NCI-H460 (cell line): Measurements from ENCODE around the gene NOP53. TPM values are rescaled to one million over a fixed set of nuclear protein-coding genes. Genes with fewer than 3 reads are reported as not detected.
"Not testable (repeated sequence)": the region's sequence is repeated elsewhere in the genome, so short reads cannot be mapped to it uniquely, and the experiment has no call there.

Source experiments
- DNase-seq: peaks from one replicate; pipeline ENCODE4 v3.0.0-alpha.2; 2016; ENCODE audit warnings: low read depth; ENCODE audit errors: extremely low read depth
- total RNA-seq: library from RNA; depleted of rRNA; stranded (reverse); fragments of >200 nt; shearing (Covaris generic); gene quantifications from 2 replicates; pipeline ENCODE4 v1.2.3, GENCODE V29; 2014

Gene NOP53
- total RNA-seq, 1 experiment from 2014 or later: 132 TPM

DNA sequence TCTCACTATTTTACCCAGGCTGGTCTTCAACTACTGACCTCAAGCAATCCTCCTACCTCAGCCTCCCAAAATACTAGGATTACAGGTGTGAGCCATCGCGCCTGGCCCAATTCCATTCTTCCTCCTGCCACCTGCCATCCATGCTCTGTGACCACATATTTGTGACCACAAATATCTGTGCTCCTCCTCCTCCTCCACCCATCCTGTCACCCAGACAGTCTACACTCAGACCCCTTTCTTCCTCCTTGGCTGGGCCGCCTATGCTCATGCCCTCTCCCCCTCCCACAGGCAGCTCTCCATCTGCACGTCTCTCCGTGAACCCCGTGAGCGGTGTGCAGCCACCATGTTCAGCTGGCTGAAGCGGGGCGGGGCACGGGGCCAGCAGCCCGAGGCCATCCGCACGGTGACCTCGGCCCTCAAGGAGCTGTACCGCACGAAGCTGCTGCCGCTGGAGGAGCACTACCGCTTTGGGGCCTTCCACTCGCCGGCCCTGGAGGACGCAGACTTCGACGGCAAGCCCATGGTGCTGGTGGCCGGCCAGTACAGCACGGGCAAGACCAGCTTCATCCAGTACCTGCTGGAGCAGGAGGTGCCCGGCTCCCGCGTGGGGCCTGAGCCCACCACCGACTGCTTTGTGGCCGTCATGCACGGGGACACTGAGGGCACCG is 28.9 kb upstream of the NOP53 start:
- DNase-seq: no peak

DNA sequence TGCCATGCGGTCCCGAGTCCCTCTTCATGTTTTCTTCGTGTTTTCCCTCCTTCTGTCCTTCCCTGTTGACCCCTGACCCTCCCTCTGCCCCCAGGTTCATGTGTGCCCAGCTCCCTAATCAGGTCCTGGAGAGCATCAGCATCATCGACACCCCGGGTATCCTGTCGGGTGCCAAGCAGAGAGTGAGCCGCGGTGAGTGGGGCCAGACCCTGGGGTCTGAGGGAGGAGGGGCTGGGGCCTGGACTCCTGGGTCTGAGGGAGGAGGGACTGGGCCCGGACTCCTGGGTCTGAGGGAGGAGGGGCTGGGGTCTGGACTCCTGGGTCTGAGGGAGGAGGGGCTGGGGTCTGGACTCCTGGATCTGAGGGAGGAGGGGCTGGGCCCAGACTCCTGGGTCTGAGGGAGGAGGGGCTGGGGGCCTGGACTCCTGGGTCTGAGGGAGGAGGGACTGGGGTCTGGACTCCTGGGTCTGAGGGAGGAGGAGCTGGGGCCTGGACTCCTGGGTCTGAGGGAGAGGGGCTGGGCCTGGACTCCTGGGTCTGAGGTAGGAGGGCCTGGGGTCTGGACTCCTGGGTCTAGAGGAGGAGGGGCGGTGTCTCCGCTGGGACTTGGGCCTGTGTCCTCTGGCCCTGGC is 26.8 kb upstream of the NOP53 start:
- not testable (repeated sequence) for DNase-seq

DNA sequence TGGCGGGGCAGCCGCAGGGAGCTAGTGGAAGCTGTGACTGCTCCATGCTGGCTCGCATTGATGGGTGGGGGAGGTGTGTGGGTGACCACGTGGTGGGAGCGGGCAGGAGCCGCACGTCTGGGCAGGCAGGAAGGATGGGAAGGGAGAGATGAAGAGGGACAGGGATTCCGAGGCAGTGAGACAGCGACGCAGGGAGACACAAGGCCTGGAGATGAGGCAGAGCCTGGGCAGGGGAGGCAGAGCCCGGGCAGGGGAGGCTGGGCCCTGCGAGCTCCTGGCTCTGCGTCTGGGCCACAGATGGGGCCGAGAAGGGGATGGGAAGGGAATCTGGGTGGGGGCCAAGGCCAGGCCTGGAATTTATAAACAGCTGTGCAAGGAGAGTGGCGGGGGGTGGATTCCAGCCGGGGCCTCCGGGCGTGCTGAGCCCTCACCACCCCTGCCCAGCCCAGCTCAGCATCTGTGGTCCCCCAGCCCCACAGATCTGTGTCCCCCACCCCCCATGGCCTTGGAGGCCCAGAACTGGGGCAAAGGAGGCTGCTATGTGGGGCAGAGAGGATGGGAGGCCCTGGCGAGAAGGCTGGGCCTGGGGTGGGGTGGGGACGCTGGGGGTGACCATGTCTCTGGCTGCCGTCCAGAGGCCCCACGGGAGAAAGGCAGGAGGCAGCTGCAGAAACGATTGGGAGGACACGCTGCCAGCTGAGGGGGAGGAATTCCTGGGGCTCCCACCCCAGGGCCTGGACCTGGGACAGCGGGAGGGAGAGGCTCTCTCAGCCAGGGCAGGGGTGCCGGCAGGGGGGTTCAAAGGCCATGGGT is 26.1 kb upstream of the NOP53 start:
- DNase-seq: no peak

GRCh38 chr19:47720669-47721422 is 24.5 kb upstream of the NOP53 start:
- DNase-seq: no peak

DNA sequence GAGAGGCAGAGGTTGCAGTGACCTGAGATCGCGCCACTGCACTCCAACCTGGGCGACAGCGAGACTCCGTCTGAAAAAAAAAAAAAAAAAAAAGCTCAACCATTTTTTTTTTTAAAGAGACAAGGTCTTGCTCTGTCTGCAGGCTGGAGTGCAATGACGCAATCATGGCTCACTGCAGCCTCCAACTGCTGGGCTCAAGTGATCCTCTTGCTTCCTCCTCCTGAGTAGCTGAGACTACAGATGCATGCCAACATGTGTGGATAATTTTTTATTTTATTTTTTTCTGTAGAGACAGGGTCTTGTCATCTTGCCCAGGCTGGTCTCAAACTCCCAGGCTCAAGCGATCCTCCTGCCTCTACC is 21.8 kb upstream of the NOP53 start:
- no peak for DNase-seq

DNA sequence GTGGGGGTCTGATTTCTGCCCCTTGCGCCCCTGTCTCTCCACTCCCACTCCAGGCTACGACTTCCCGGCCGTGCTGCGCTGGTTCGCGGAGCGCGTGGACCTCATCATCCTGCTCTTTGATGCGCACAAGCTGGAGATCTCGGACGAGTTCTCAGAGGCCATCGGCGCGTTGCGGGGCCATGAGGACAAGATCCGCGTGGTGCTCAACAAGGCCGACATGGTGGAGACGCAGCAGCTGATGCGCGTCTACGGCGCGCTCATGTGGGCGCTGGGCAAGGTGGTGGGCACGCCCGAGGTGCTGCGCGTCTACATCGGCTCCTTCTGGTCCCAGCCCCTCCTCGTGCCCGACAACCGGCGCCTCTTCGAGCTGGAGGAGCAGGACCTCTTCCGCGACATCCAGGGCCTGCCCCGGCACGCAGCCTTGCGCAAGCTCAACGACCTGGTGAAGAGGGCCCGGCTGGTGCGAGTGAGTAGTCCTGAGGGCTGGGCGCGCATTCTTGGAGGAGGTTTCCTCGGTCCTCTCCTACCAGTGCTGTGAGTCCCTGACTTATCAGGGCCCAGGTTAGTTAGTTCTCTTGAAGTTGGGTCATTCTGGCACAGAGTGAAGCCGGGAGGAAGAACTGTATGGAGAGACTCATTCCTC is 19.5 kb upstream of the NOP53 start:
- DNase-seq: no peak

DNA sequence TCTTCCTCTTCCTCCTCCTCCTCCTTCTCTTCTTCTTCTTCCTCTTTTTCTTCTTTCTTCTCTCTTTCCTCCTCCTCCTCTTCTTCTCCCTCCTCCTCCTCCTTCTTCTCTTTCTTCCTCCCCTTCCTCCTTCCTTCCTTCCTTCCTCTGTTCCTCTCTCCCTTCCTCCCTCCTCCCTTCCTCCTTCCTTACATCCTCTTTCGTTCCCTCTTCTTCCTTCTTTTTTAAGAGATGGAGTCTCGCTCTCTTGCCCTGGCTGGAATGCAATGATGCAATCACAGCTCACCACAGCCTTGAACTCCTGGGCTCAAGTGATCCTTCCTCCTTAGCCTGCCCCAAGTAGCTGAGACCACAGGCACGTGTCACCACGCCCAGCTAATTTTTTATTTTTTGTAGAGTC is 18.9 kb upstream of the NOP53 start:
- no peak for DNase-seq

DNA sequence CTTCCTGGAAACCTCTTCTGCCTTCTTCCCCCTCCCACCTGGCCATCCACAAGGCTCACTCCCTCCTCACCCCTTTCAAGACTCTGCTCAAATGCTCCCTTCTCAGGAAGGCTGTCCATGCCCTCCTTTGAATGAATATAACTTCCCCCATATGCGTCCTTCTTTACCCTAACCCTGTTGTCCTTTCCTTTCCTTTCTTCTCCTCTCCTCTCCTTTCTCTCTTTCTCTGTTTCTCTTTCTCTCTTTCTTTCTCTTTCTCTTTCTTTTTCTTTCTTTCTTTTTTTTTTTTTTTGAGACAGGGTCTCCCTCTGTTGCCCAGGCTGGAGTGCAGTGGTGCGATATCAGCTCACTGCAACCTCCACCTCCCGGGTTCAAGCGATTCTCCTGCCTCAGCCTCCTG is 17.1 kb upstream of the NOP53 start:
- not testable (repeated sequence) for DNase-seq

- DNase-seq: peak; percentile 41
Observed at GRCh38 chr19:47729468-47729798, 15.9 kb upstream of the NOP53 start.

GRCh38 chr19:47729799-47730520 is 15.4 kb upstream of the NOP53 start:
- DNase-seq: peak; percentile 59

- DNase-seq: no peak
Observed at GRCh38 chr19:47730521-47730889, 14.8 kb upstream of the NOP53 start.

GRCh38 chr19:47730910-47731309 is 14.4 kb upstream of the NOP53 start:
- DNase-seq: no peak

DNA sequence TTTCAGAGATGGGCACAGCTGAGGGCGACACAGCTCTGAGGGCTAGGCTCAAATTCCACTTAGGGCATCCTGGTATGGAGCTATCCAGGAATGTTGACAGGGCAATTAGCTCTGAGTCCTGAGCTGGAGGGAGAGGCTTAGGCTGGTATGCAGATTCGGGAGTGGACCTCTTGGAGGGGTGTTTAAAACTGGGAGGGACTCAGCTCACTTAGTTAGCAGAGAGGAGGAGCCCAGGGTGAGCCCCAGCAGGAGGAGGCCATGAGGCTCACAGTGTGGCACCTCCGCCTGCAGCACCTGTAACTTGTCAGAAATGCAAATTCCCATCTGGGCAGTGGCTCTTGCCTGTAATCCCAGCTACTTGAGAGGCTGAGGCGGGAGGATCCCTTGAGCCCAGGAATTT is 10.2 kb upstream of the NOP53 start:
- no peak for DNase-seq

DNA sequence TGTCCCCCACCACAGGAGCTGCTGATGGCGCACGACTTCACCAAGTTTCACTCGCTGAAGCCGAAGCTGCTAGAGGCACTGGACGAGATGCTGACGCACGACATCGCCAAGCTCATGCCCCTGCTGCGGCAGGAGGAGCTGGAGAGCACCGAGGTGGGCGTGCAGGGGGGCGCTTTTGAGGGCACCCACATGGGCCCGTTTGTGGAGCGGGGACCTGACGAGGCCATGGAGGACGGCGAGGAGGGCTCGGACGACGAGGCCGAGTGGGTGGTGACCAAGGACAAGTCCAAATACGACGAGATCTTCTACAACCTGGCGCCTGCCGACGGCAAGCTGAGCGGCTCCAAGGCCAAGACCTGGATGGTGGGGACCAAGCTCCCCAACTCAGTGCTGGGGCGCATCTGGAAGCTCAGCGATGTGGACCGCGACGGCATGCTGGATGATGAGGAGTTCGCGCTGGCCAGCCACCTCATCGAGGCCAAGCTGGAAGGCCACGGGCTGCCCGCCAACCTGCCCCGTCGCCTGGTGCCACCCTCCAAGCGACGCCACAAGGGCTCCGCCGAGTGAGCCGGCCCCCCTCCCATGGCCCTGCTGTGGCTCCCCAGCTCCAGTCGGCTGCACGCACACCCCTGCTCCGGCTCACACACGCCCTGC is 4.4 kb upstream of the NOP53 start:
- DNase-seq: no peak

DNA sequence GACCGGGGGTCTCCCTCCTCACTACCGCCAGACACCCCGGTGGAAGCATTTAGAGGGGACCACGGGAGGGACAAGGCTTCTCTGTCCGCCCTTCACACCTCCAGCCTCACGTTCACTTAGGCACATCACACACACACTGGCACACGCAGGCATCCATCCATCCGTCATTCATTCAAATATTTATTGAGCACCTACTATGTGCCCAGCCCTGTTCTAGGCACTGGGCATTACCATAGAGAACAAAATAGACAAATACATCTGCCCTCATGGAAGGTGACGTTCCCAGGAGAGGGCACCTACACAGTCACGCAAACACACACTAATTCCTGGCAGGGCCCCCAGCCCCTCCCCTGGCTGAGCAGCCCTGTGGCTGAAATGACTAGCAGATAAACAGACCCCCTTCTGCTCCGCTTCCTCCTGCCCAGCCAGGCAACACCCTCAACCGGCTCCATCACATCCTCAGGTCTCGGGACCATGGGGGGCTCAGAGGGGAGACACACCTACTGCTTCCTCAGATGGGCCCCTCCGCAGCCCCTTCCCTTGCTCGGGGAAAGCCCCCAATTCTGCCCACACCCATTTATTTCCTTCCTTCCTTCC is 3.7 kb upstream of the NOP53 start:
- no peak for DNase-seq

- DNase-seq: no peak
Observed at GRCh38 chr19:47742634-47743033, 2.7 kb upstream of the NOP53 start.

DNA sequence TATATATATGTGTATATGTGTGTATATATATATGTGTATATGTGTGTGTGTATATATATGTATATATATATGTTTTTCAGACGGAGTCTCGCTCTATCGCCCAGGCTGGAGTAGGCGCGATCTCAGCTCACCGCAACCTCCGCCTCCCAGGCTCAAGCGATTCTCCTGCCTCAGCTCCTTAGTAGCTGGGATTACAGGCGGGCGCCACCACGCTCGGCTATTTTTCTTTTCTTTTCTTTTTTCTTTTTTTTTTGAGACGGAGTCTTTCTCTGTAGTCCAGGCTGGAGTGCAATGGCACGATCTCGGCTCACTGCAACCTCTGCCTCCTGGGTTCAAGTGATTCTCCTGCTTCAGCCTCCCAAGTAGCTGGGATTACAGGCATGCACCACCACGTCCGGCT is 783 bp downstream of the NOP53 start:
- DNase-seq: not testable (repeated sequence)

GRCh38 chr19:47749326-47749725 is 4.0 kb downstream of the NOP53 start:
- no peak for DNase-seq

- DNase-seq: no peak
Observed at GRCh38 chr19:47750752-47751151, 5.4 kb downstream of the NOP53 start.
